ENCODE results near the gene MYO7A.
A peak's percentile ranks its signal among the peaks of the same experiment; 100 is the strongest.

The MYO7A gene

GRCh38 chr11:77091146-77091940, 36.7 kb upstream of the MYO7A start:
- no peak overlapping the region for H3K4me3 ChIP-seq (ENCODE audit: insufficient read depth in 1 of 2, low read depth in 1 of 2, low read length in 2 of 2)
- H3K14ac ChIP-seq (ENCODE audit: low read length in 2 of 2), result no peak overlapping the region
- H3K4me1 ChIP-seq (ENCODE audit: control insufficient read depth, insufficient read depth, low read depth, low read length), result no peaks in the 10 kb centered on the region
- H3K79me1 ChIP-seq (replicated peaks; ENCODE audit: low read length, poor library complexity, severe bottlenecking), result peaks cover 3% of the 10 kb centered on the region
- peaks cover 32 to 71% of the 10 kb centered on the region in 2 experiments for H3K36me3 ChIP-seq (ENCODE audit: control insufficient read depth in 1 of 2, insufficient read depth in 2 of 2, low read depth in 1 of 2, low read length in 2 of 2)
- no peak overlapping the region for H3K4me2 ChIP-seq (ENCODE audit: low read length, poor library complexity, severe bottlenecking)
- no peak overlapping the region for H3K27ac ChIP-seq (ENCODE audit: low read length, poor library complexity, severe bottlenecking)
- H4K91ac ChIP-seq (ENCODE audit: low read length), result peak overlapping the region; percentile 31
- no peak overlapping the region for H2BK15ac ChIP-seq (ENCODE audit: low read depth, poor library complexity, severe bottlenecking)
- no peak overlapping the region for H3K23ac ChIP-seq (ENCODE audit: low read length in 2 of 2)
- peak; percentile 69 for DNase-seq
- H2BK120ac ChIP-seq (ENCODE audit: low read depth, low read length), result no peak overlapping the region
- no peak overlapping the region for H2BK5ac ChIP-seq (ENCODE audit: low read depth, low read length, poor library complexity, severe bottlenecking)
- H3K9ac ChIP-seq (ENCODE audit: low read length), result no peak overlapping the region
- H3K27me3 ChIP-seq (ENCODE audit: control insufficient read depth in 1 of 2, insufficient read depth in 1 of 2, low read length in 2 of 2), result no peaks in the 10 kb centered on the region
- H2BK12ac ChIP-seq (ENCODE audit: low read length in 2 of 2), result no peak overlapping the region
- H4K8ac ChIP-seq (ENCODE audit: low read length), result no peak overlapping the region
- H3K18ac ChIP-seq (ENCODE audit: low read depth in 1 of 2, low read length in 2 of 2), result no peak overlapping the region
- 39% methylated on average over 8 of the region's 9 CpGs for WGBS
- H3K4ac ChIP-seq (ENCODE audit: low read depth in 1 of 2, low read length in 2 of 2), result no peak overlapping the region
- H3K9me3 ChIP-seq (ENCODE audit: control insufficient read depth, low read length), result no peaks in the 10 kb centered on the region
- H2AFZ ChIP-seq (ENCODE audit: low read depth, low read length), result no peak overlapping the region
- H2AK5ac ChIP-seq (ENCODE audit: low read length, severe bottlenecking), result no peak overlapping the region

DNA sequence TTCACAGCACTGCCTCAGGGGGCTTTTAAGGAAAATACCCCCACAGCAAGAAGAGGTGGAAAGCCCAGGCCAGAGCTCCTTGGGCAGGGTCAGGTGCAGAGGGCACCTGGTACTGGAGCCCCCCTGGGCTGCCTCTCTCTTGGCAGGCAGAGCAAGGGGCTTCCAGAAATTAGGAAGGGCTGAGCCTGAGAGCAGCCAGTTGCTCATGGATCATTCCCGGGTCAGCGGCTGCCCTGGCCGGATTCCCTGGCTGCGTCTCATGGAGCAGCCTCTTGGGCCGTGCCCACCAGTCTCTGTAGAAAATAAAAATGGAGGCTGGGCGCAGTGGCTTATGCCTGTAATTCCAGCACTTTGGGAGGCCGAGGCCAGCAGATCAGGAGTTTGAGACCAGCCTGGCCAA, 35.7 kb upstream of the MYO7A start:
- no peak overlapping the region for H3K4me2 ChIP-seq (ENCODE audit: low read length, poor library complexity, severe bottlenecking)
- no peak for DNase-seq
- 84% methylated on average over 7 of the region's 7 CpGs for WGBS
- H2BK5ac ChIP-seq (ENCODE audit: low read depth, low read length, poor library complexity, severe bottlenecking), result no peak overlapping the region
- no peak overlapping the region for H3K18ac ChIP-seq (ENCODE audit: low read depth in 1 of 2, low read length in 2 of 2)
- H2AK5ac ChIP-seq (ENCODE audit: low read length, severe bottlenecking), result no peak overlapping the region
- no peak overlapping the region for H3K4me3 ChIP-seq (ENCODE audit: insufficient read depth in 1 of 2, low read depth in 1 of 2, low read length in 2 of 2)
- no peak overlapping the region for H3K14ac ChIP-seq (ENCODE audit: low read length in 2 of 2)
- no peak overlapping the region for H3K23ac ChIP-seq (ENCODE audit: low read length in 2 of 2)
- no peak overlapping the region for H2BK12ac ChIP-seq (ENCODE audit: low read length in 2 of 2)
- no peaks in the 10 kb centered on the region for H3K27me3 ChIP-seq (ENCODE audit: control insufficient read depth in 1 of 2, insufficient read depth in 1 of 2, low read length in 2 of 2)
- H3K36me3 ChIP-seq (ENCODE audit: control insufficient read depth in 1 of 2, insufficient read depth in 2 of 2, low read depth in 1 of 2, low read length in 2 of 2), result peaks cover 25 to 64% of the 10 kb centered on the region in 2 experiments
- peaks cover 6% of the 10 kb centered on the region for H3K79me1 ChIP-seq (replicated peaks; ENCODE audit: low read length, poor library complexity, severe bottlenecking)
- no peak overlapping the region for H2BK120ac ChIP-seq (ENCODE audit: low read depth, low read length)
- H3K4ac ChIP-seq (ENCODE audit: low read depth in 1 of 2, low read length in 2 of 2), result no peak overlapping the region
- peak overlapping the region; percentile 26 for H3K9ac ChIP-seq (ENCODE audit: low read length)
- H3K9me3 ChIP-seq (ENCODE audit: control insufficient read depth, low read length), result no peaks in the 10 kb centered on the region
- no peak overlapping the region for H4K91ac ChIP-seq (ENCODE audit: low read length)
- no peak overlapping the region for H2AFZ ChIP-seq (ENCODE audit: low read depth, low read length)
- H2BK15ac ChIP-seq (ENCODE audit: low read depth, poor library complexity, severe bottlenecking), result no peak overlapping the region
- no peaks in the 10 kb centered on the region for H3K4me1 ChIP-seq (ENCODE audit: control insufficient read depth, insufficient read depth, low read depth, low read length)
- H3K27ac ChIP-seq (ENCODE audit: low read length, poor library complexity, severe bottlenecking), result no peak overlapping the region
- no peak overlapping the region for H4K8ac ChIP-seq (ENCODE audit: low read length)

- Histone ChIP-seq H3K27ac (ENCODE audit: low read length, poor library complexity, severe bottlenecking) (no peak overlapping the region), H4K91ac (ENCODE audit: low read length) (no peak overlapping the region), H2BK12ac (ENCODE audit: low read length in 2 of 2) (no peak overlapping the region), H3K4me2 (ENCODE audit: low read length, poor library complexity, severe bottlenecking) (no peak overlapping the region), H3K9ac (ENCODE audit: low read length) (no peak overlapping the region), H3K9me3 (ENCODE audit: control insufficient read depth, low read length) (no peaks in the 10 kb centered on the region), H3K79me1 (replicated peaks; ENCODE audit: low read length, poor library complexity, severe bottlenecking) (peaks cover 6% of the 10 kb centered on the region), H2BK15ac (ENCODE audit: low read depth, poor library complexity, severe bottlenecking) (no peak overlapping the region), H2AK5ac (ENCODE audit: low read length, severe bottlenecking) (no peak overlapping the region), H3K18ac (ENCODE audit: low read depth in 1 of 2, low read length in 2 of 2) (no peak overlapping the region), H3K36me3 (ENCODE audit: control insufficient read depth in 1 of 2, insufficient read depth in 2 of 2, low read depth in 1 of 2, low read length in 2 of 2) (peaks cover 20 to 58% of the 10 kb centered on the region in 2 experiments), H2BK5ac (ENCODE audit: low read depth, low read length, poor library complexity, severe bottlenecking) (no peak overlapping the region), H3K14ac (ENCODE audit: low read length in 2 of 2) (no peak overlapping the region), H2AFZ (ENCODE audit: low read depth, low read length) (no peak overlapping the region), H3K4me3 (ENCODE audit: insufficient read depth in 1 of 2, low read depth in 1 of 2, low read length in 2 of 2) (no peak overlapping the region), H3K23ac (ENCODE audit: low read length in 2 of 2) (no peak overlapping the region), H2BK120ac (ENCODE audit: low read depth, low read length) (no peak overlapping the region), H4K8ac (ENCODE audit: low read length) (no peak overlapping the region), H3K4ac (ENCODE audit: low read depth in 1 of 2, low read length in 2 of 2) (no peak overlapping the region), H3K4me1 (ENCODE audit: control insufficient read depth, insufficient read depth, low read depth, low read length) (no peaks in the 10 kb centered on the region), H3K27me3 (ENCODE audit: control insufficient read depth in 1 of 2, insufficient read depth in 1 of 2, low read length in 2 of 2) (no peaks in the 10 kb centered on the region)
- no peak for DNase-seq
- 91% methylated on average over 32 of the region's 33 CpGs for WGBS
These were observed 34.8 kb upstream of the MYO7A start for GRCh38 chr11:77093056-77093891.

Measured in mesenchymal stem cell (in vitro differentiated cells and primary cell).